ENCODE measurements around the gene CD33.

CD33 gene

DNA sequence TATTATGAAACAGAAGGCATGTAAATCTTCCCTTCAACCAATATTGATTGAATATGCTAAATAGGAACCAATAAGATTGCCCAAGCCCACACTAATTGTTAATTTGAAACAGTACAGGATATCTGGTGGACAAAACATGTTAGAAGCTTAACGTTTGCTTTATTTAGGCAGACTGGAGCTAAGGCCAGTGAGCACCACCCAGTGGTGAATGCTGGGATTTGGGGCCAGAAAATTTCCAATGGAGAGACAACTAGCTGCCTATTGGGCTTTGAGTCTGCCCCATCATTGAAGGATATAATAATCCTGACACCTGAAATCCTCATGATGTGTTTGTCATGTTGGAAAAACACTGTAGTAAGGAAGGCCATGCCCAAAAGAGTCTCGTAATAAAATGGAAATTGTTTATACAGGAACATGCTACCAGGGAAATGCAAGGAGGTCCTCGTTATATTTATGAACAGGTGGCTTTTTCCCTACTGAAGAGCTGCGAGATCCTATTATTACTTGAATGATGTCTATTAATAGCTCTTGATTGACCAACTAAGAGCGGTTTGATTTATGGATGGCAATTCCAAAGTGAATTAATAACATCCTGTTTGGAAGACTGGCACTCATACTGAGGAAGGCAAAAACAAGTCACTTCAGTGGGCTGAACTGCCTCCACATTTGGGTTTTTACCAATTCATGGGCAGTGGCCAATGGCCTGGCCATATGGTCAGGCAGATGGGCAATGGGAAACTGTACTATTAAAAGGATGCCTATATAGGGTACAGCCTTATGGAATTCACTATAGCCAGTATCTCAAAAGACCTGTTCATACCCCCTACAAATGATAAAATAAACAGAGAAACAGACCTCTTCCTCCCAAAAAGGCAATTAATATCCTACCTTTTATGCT lies 34.7 kb downstream of the CD33 start:
- peak; percentile 28 for DNase-seq

DNA sequence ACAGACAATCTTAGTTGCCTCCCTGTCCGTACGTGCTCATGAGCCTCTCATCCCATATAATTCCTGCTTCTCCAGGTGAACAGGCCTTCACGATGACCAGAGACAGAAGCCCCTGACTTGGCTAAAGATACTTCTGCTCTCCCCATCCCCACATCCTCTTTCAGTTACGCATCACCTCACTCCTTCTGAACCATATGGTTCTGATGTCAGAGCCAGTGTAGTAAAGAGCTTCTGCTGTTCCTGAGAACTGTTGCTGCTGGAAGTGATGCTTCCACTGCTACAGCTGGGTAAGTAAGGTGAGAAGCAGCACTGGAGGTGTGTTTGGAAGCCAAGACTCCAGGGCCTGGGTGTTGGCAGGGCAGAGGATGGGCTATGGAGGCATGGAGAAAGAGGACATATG lies 38.9 kb downstream of the CD33 start:
- no peak for DNase-seq

- no peak for DNase-seq
These were observed 46.2 kb downstream of the CD33 start for GRCh38 chr19:51271067-51271466.

GRCh38 chr19:51272183-51272810 lies 47.4 kb downstream of the CD33 start:
- DNase-seq: no peak

- DNase-seq: no peak
These were observed 49.3 kb downstream of the CD33 start for GRCh38 chr19:51274049-51274770.

- no peak for DNase-seq
These were observed 52.2 kb downstream of the CD33 start for GRCh38 chr19:51277112-51277511.

DNA sequence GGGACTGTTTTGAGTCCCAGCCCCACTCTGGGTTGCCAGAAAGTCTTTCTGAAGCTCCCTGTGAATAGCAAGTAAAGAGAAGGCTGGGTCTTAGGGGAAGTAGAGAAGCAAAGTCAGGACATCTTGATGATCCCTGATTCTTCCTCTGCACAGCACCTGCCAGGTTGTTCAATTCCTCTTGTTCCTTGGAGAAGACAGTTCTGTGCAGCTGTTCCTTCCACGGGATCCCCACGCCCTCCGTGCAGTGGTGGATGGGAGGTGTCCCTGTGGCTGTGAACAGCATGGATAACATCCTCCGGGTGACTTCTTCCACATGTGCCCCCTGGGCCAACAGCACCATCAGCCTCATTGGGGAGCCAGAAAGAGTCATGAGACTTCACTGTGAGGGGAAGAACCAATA lies 57.5 kb downstream of the CD33 start:
- DNase-seq: no peak

DNA sequence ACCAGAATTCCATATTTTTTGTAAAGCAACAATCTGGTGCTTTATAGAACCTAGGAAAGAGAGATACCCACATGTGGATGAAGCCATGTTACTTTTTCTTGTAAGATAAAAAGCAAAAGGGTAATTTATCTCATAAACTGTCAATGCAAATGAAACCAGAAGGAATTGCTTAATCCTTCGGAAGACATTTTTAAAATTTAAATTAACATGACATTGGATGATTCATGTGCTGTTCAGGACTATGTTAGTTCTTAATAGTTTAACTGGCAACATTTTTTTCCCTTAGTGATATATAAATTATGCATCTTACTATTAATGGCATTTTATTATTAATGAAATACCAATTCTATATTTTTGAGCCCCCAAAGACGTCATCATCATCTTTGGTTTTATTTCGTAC lies 60.8 kb downstream of the CD33 start:
- no peak for DNase-seq
